Stimulated activated CD4-positive, alpha-beta T cell treated with anti-CD3 and anti-CD28 coated beads, Interleukin-1b, Interleukin-23, amount 100 ng/mL, for 4 hours (primary cell): Measurements from ENCODE around the gene OLFML1.
A peak's percentile ranks its signal among the peaks of the same experiment; 100 is the strongest.

Experiments
- DNase-seq, 2 donors: peaks; one replicate each; pipeline ENCODE4 v3.0.0-alpha.2; 2020; ENCODE audit warnings: low read depth in 2 of 2

Gene OLFML1

DNA sequence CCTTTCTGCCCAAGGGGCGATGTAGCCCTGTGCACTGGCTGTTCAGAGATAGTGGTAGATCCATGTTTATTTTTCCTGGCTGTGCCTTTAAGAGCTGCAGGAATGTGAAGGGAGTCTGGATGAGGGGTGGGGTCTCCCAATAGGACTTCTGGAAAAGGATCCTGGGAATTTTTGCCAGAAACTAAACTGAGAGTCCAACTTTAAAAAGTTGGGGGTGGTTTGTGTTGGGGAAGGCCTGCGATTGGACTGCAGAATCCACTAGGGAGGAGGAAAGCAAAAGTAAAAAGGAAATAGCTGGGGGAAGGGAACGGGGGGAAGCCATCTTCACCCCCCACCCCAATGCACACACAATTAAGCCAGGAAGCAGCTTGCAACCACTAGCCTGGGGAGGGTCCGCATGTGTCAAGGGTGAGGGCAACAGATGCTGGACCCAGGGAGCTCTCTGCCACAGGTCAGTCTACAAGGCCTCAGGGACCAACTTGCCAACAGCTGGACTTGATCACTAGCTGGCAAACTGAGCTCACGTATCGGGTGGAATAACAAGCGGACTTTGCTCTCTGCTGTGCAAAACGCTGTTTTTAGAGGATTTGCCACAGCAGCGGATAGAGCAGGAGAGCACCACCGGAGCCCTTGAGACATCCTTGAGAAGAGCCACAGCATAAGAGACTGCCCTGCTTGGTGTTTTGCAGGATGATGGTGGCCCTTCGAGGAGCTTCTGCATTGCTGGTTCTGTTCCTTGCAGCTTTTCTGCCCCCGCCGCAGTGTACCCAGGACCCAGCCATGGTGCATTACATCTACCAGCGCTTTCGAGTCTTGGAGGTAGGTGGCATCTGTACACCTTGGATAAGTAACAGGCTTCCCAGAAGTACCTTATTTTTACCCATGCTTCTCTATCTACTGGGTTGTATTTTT, at the start of gene OLFML1:
Gene OLFML1, plus strand, starts transcription at position 321 of the 912 bp plus-strand sequence. Its CDS starts 370 bp downstream, at position 691.
- DNase-seq = no peak

DNA sequence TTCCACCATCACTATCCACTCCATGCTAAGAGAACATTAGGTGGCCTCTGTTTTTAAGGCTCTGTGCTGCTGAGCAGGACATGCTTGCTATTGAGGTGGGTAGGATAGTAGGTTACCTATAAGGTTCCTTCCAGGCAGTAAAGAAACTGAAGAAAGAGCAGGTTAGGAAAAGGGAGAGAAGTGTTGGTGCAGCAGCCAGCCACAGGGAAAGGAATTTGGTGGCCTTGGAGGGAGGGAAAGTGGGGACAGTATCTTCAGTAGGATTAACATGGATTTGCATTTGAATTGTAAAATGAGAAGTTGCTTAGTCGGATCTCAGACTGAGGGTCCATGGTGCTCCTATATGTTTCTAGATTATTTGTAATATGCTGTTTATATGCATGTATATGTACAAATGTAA, 49.2 kb upstream of the OLFML1 start:
- DNase-seq = no peak

DNA sequence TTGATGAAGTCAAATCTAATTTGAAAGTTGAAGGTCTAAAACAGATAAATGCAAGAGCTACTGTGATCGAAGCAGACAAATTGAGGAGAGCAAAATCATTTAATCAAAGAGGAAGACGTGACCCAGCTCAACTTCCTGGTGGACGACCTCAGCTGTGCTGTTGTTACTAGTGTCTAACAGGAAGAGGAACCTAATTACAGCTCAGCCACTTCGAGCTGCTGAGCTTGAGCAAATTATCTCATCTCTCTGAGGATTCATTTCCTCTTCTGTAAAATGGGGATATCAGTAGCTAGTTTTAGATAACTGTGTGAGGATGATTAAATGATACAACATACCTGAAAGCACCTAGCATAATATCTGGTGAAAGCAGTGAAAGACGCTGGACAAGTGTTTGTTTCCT, 48.6 kb upstream of the OLFML1 start:
- DNase-seq = no peak

DNA sequence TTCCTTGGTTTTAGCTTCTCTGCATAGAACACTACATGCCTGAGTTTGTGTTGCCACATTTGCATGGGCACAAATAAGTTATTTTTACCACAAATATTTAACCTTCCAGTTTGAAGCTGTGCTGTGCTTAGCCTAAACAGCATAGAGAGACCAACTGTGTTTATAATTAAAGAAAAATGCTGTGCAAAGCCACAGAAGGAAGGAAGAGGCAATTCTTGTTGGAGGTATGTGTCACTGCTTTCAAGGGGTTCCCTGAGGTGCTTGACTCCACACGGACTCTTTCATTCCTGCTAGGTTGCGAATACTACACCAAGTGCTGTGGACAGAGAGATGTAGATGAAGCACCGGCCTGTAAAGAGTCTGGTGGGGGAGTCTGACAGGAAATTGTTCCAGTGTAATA, 47.6 kb upstream of the OLFML1 start:
- DNase-seq = no peak

DNA sequence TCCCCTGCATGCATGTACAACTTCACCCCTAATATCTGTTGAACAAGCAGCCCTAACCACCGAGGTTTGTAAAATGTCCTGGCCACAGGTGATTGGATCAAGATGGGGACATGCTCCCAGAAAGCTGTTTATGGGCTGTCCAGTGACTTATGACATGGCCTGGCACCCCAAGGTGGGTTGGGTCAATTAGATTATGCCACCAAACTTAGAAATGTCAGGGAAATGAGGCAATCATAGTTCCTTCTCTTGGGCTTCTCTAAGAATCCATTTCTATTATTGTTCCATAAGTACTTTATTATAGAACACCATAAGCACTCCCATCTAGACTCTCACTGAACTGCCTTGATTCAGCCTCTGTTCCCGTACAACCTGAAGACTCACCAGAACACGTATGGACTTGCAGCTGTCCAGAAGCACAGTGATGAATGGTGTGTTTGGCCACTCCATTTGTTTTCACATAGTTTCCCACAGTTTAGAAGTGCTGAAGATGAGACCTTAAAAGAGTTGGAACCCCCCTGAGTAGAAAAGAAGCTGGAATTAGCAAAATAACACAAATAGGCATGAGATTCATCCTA, 45.5 kb upstream of the OLFML1 start:
- no peak for DNase-seq

DNA sequence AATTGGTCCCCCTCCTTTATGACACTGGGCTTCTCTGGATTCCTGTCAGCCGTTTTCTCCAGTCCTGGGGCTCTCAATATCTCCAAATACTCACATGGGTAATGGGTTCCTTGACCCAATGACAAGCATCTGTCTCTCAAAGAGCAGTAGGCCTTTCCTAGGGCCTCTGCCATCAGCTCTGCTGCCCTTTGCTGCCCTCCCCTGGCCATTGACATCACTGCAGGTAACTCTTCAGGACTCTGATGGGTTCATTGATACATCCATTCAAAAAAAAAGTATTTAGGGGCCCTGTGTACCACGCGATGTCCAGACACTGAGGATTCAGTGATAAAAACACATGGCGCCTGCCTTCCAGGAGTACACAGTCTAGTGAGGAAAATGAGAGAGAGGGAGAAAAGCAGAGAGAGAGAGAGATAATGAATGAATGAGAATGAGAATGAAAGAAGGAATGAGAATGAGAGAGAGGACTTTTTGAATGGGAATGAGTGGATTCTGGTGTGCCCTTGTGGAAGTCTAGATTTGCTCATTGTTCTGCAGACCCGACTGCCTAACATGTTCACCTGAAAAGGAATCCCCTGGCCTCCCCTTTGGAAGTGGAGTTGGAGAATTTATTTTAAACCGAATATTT, 42.6 kb upstream of the OLFML1 start:
- DNase-seq = peak; percentile 53 to 65

DNA sequence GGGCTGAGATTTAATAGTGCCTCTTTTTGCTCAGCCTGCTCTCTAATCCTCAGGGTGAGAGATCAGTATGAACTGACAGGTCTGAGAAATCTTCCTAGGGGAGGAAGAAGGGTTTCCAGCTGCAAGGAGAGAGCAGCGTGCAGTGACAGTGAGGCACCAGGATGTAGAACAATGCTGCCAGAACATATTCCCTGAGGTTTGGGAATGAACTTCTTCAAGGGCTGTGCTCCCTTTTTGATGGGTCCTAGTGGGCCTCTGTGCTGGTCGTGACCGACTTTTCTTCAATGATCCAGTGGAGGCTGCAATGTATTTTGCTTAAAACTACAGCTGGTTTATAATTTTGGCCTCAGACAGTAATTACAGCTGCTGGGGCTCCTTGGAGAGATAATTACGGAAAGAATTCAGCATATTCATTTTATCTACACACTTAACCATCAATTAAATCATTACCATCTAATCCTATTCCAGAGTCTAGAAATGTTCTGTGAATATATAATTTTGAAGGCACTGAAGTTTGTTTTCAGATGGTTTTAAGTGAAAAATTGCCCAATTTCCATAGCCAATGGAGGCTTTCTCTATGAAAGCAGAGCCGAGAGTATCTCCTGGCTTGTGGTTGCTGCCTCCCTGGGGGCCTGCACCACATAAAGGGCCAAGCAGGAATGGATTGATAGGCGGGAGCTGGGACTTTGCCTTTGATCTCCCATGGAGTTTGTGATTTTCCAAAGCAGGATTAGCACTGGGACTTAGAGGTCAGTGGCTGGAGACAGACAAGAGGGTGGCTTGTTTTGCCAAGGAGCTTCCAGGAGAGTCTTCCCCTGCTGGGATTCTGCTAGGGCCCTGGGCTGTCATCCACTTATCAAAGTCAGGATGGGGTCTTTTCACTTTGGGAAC, 41.0 kb upstream of the OLFML1 start:
- DNase-seq = no peak

DNA sequence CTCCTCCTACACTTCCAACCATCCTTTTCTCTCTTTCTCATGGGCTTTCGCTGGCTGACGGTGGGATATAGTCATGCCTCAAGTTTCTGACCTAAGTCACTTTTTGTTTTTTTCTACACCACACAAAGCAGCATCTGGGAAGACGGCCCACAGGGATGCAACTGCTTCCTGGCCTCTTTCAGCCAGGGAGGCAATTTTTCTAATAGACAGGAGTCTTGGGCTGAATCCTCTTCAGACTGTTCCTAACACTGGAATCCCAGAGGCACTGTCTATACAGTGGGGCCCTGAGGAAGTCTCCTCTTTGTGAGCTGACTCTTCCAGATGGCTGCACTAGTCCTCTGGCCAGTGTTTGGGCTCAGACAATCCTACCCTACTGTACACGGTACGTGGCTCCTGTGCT, 39.7 kb upstream of the OLFML1 start:
- DNase-seq = no peak

DNA sequence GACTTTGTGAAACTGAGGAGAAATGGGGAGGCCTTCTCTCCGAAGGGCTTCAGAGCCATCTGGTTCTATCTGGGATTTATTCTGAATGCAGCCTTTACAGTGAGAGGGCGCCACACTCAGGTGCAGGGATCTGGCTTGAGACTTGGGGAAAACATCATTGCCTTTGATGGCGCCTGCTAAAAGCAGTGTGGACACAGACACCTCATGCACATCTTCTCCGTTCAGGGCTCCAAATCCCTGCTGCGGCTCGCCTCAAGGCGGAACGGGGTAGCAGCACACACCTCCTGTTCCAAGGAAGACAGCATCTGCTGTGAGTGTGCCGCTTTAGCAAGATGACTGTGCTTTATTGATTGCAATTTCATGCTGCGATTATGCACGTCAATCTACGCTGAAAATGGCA, 37.1 kb upstream of the OLFML1 start:
- no peak for DNase-seq

DNA sequence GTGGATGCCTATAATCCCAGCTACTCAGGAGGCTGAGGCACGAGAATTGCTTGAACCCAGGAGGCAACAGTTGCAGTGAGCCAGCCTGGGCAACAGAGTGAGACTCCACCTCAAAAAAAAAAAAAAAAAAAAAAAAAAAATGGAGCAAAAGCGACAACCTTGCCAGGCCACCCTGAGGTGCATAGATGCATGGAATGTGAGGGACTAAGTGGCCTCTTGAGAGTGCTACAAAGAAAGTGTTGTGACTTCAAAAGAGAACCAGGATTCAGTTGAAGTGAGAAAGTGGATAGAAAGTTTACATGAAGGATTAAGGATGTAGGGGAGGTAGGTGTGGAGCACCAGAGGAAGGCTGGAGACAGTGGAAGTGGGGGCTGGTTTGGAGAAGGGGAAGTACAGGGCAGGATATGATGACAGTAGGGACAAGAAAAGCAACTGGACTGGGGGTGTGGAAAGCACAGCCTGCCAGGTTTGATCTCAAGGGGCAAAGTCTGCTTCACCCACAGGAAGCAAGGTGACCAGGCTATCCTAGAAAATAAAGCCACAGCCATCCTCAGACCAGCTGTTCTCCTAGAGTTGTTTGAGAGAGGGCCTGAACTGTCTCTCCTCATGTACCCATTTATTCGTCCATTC, 36.0 kb upstream of the OLFML1 start:
- DNase-seq = no peak

DNA sequence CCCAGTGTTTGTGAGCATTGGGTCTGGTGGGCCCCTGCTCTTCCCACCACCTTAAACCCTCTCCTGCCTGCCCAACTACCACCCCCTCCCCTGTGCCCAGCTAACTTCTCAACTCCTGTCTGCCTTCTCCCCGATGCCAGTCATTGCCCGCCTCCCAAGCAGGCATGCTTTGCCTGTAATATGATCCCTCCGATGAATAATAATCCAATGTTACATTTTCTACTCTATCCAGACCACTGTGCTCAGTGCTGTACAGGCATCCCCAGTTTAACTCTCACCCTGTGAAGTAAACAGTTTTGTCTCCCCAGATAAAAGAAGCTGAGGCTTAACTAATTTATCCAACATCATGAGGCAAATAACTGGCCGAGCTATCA, 35.5 kb upstream of the OLFML1 start:
- no peak for DNase-seq

DNA sequence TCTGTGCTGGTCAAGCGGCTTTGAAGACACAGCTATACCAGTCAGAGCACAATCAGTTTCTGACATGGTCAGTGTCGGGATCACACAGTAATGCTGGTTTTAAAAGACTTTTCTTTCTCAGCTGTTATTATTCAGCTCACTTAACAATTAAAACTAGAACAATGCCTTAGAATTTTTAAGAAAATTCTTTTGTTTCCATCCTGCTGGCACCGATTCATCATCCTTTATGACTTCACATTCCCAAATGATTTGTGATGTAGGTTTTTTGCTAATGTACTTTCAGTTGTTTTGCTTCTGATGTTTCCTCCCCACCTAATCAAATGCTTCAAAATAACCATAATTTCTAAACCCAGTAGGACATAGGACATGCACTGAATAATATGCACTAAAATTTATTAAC, 34.5 kb upstream of the OLFML1 start:
- DNase-seq = no peak

DNA sequence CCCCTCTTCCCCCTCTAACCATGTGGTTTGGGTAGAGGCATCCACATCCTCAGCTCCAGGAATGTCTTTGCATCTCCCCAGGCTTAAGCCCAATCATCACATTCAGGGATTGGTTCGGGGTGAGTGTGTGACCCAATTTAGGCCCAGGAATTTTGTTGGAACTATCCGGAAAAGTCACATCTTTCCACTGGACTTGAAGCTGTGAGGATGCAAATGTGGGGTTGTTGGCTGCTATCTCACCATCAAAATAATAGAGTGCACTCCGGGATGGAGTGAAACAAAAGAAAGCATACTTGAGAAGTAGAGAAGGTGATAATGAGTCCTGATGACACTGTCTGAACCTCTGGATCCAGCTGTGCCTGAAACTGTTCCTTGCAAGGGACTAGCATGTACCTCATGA, 33.8 kb upstream of the OLFML1 start:
- DNase-seq = no peak

DNA sequence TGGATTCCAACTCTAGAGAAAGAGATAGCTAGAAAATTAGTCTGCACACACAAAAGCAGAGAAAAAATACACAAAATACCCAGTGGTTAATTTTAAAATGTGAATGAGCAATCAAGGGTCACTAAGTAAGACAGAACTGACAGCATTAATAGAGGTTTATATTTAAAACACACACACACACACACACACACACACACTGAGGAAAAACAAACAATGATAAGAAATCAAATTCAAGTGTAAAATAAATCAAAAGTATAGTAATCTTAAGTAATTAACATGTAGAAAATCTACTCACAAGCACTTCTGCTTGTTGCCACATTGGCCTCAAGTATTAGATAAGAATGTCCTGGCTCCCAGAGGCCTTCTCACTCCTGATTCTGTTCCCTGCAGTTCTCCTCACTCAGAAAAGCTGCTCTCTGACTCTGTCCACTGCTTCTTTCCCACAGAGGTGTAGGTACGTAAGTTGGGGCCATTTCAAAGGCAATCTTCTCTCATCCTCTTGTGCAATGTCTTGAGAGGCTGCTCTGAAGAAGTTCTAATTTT, 33.3 kb upstream of the OLFML1 start:
- no peak for DNase-seq

DNA sequence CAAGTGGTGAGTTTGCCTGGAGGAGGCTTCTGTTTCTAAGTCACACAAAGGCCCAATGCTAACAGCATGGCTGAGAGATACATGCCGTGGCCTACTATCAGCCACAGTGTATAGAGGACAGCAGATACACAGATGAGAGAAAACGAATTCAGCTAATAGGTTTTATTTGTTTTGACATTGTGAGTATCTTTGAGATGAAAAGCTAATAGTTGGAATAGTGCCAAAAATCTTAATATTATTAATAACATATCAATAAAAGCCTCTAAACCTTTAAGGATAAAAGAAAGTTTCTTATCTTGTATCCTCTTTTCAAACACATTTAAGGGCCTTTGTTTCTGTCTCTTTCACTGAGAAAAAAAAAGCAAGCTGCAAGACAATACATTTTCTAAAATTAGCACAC, 30.5 kb upstream of the OLFML1 start:
- DNase-seq = no peak

DNA sequence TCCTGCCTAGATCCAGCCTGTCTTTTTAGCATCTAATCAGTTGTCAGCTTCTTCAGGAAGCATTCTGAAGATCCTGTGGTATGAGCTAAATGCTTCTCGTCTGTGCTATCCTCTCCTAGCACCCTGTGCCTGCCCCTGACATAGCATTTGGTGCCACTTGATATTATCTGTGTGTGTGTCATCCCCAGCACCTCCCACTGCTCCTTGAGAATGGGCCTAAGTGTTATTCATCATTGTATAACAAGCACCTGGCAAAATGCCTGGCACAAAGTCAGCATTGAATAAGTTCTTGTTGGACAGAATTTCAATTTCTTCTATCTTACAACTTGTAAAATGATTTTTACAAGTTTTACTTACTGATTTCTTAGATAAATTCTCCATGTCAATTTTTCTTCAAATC, 28.1 kb upstream of the OLFML1 start:
- no peak for DNase-seq

DNA sequence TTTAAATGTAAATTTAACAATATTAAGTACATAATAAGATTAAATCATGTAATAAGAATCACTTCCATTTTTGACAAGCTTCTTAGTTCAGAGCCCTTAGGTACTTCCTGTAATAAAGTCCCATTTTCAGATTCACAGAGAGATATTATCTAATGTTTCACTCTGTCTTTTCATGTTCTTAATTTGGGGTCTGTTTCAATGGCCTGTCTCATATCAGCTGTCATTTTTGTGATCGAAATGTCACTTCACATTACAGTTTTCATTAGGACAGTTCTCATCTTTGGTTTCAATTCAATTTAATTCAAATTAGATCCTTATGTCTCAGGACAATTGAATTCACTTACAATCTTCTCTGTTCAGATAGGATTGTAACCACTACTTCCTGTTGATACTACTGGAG, 22.6 kb upstream of the OLFML1 start:
- DNase-seq = no peak

DNA sequence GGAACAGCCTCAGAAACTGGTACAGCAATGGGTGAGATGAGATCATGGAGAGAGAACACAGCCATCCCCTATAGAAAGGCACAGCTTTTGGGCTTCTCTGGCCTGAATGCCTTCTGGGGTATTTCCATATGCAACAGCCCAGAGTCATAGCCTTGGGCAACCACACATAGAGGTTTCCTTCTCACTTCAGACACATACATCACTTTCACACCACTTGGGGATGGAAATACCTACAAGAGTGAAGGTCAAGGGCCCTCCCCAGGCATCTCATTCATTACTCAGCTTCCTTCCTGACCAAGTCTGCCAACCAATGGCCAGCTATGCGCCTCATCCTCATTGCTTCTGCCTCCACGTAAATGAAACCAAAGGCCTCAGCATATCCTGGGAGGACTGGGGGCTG, 17.7 kb upstream of the OLFML1 start:
- no peak for DNase-seq

DNA sequence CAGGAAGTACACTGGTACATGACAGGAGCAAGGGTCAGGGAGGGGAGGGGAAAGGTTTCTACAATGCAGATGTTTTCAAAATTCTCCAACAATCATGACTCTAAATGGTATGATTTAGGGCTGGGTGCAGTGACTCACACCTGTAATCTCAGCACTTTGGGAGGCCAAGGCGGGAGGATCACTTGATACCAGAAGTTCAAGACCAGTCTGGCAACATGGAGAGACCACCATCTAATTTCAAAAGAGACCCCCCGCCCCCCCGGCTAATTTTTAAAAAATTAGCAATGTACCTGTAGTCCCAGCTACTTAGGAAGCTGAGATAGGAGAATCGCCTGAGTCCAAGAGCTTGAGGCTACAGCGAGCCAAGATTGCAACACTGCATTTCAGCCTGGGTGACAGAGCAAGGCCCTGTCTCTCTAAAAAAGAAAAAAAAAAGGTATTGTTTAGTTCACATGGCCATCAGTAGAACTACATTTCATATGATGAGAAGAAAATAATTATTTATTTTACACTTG, 15.9 kb upstream of the OLFML1 start:
- DNase-seq = no peak

DNA sequence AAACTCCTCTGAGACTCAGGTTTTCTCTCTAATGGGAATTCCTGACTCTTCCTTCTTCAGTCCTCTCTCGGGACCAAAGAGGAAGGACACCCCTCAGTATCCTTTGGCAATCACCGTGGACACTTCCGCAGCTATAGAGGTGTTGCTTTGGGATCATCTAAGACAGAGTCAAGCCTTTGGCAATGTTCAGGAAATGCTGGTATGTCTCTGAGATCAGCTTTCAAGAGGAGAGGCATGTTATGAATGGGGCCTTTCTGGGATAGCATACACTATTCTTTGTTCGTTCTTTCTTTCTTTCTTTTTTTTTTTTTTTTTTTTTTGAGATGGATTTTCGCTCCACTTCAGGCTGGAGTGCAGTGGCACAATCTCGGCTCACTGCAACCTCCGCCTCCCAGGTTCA, 14.2 kb upstream of the OLFML1 start:
- no peak for DNase-seq

DNA sequence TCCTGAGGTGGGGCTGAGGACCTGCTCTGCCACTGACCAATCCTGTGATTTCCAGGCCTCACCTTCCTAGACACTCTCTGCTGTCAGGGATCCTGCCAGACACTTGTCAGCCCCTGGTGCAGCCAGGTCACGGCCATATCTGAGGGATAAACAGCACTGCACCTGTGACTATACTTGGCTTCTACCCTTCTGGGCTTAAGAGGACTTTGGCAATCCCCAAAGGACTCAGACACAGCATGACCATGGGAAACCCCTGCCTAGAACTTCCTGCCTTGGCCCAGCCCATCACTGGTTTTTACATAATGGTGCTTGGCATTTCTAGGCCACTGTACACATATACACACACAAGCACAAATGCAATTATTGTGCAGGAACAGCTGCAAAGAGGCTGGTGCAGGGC, 11.6 kb upstream of the OLFML1 start:
- no peak for DNase-seq
